ENCODE data around the gene CKAP4. TPM values are rescaled to one million over a fixed set of nuclear protein-coding genes. Genes with fewer than 3 reads are reported as not detected.

CKAP4 gene
- total RNA-seq, 1 experiment from 2014 or later = 177 TPM

DNA sequence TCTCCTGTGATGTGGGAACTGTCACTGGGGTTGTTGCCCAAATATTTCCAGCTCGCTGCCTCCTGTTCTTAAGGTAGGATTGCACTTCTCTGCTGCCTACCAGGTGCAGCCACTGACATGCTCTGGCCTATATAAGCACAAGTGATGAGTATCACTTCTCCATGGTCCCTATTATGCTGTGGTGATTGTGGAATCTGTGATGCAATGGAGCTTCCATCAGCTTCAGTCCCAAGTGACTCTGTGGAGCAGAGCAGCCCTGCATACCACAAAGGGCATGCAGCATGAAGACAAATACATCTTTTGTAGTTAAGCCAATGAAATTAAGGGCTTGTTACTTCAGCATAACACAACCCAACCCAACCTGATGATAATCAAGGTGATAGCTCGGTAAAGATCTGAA lies 43.5 kb downstream of the CKAP4 start:
- no peak for DNase-seq (ENCODE audit: low read depth)

DNA sequence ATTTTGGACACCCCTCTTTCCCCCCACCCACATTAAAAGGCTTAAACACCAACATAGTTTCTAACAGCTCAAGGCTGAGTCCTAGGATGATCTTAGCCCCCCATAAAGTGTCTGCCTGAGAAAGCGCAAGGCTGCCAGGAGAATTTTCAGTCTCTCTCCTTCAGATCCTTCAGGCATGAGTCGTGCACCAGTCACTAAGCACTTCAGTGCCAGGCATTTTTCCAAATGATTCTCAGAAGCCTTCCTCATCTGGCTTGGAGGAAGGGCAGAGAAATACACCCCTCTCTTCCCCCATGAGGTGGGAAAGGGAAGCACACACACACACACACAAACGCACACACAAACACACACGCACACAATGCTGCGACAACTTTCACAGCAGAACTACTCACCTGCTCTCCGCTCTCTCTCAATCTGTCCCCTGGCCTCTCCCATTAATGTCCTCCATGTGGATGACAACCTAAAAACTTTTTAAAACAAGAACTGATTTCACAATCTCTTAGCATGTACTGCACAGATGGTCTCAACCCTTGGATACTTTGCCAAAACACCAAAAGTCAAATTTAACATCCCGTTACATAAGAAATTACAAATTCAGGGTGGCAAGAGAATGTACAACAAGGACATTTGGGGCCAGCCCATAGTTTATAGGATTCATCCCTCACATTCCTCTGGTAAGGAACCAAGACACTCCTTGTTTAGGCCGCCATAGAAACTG lies 49.8 kb downstream of the CKAP4 start:
- no peak for DNase-seq (ENCODE audit: low read depth)

DNA sequence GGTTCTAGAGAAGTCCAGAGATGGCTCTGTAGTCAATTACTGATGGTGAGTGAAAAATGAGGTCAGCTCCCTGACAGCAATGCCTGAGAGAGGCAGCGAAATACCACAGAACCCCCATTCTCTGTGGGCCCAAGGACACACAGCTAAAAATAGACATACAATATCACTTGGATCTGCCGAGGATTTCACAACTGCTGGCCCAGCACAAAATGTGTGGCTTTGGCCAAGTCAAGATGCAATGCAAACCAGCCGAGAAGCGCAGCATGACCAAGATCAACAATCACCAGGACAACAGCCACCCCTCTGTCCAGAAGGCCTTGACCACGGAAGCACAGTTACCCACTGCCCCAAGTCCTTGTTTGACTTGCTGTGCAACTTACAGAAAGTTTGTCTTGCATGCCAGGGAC lies 52.2 kb downstream of the CKAP4 start:
- DNase-seq (ENCODE audit: low read depth) = peak; percentile 45

DNA sequence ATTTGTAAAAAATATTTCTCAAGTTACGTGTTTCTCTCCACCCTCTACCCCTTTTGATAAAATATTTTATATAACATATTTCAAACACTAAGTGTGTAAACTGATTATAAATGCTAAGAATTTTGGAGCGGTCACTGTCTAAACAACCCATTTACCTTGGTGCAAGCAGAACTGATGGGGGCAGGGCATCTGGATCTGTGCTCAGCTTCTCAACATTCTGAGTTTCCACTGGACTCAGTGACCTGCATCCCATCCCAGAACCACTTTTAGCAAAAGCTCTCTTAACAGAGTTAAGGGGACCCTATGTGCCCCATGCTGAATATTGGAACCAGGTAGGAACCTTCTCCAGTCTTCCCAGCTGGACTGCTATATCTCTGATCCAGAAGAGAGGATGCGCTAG lies 53.5 kb downstream of the CKAP4 start:
- no peak for DNase-seq (ENCODE audit: low read depth)

DNA sequence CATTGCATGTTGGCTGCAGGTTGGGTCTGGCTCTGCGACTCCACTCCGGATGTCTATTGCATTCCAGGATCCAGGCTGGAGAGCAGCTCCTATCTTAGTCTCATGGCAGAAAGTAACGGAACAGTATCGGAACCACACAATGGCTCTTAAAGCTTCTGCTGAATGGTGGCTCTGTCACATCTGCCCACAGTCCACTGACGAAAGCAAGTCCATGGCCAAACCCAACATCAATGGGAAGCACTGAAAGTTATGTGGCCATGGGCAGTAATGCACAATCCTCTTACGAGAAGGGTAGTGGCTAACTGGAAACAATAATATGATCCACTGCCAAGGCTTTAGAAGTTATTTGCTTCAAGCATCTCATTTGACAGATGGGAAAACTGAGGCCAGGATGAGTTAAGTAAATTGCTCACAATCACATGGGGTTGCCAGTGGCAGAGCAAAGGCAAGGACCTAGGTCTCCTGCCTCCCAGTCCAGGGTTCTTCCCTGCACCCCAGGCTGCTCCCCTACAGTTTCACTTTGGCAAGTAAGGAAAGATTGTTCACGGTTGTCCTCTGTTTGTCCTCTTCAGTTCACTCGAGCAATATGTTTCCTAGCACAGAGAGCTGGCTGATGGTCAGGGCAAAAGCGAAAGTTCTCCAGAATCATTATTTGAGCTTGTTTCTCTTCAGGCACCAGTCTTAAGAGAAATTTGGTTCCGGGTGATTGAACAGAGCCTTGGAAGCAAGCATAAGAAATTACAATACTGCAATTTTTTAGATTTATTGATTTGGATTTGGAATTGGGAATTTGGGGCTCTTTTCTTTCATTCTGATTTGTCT lies 54.2 kb downstream of the CKAP4 start:
- no peak for DNase-seq (ENCODE audit: low read depth)

DNA sequence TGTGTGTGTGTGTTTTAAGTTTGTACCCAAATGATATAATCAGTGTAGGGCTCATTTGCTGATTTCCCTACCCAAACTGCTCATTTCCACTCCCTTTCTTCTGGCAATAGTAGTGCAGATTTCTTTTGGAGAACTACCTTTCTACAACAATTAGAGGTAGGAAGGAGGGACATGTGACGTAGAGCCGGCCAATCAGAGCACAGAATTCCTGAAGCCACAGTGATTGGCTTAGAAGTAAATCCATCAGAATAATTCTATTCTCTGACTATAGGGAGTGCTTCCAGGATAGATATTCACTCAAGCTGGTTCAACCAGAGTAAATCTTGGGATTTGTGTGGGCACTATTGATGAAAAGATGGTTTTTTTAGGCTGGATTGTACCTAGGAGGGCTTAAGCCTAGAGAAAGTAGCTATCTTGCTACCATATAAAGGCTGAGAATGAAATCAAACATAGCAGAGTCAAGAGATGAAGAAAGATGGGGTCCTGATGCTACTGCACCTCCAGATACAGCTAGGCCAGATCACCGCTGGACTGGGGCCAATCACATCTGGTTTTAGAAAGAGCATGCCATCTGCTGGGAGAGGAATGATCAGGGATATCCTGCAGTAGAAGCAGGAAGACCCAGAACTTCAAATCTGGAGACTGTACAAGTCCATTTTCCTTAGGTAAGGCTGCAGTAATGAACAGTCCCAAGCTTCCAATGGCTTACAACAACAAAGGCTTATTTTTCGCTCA lies 55.0 kb downstream of the CKAP4 start:
- no peak for DNase-seq (ENCODE audit: low read depth)

DNA sequence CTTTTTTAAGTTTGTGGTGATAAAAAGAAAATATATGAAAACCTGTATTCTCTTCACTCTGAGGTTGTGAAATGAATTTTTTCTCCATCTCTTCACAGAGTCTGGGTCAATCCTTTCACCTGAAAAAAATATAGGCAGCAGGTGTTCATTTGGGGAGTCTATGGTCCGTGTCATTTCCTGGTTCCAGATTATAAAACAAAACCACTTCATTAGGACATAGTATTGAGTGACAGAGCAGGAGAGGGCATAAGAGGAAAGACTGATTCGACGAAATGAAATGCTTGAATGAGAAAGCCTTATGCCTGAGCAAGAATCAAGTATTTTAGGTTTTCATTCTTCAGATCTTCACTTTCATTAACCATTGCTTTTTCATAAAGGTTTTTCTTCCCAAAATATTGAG lies 57.2 kb downstream of the CKAP4 start:
- DNase-seq (ENCODE audit: low read depth) = no peak

DNA sequence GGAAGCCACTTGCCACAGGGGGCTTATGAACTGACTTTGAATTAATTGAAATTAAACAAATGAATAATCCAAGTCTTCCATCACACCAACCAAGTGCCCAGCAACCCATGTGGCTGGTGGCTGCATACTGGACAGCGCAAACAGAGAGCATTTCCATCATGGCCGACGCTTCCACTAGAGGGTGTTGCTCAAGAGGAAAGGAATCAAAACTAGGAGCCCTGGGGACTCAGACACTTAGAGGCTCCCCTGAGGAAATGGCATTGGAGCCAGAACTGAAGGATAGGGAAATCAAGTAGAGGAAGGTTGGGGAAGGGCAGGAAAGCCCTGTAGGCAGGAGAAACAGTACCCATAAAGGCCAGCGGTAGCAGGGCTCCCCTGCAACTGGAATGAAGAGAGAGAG lies 58.5 kb downstream of the CKAP4 start:
- no peak for DNase-seq (ENCODE audit: low read depth)

DNA sequence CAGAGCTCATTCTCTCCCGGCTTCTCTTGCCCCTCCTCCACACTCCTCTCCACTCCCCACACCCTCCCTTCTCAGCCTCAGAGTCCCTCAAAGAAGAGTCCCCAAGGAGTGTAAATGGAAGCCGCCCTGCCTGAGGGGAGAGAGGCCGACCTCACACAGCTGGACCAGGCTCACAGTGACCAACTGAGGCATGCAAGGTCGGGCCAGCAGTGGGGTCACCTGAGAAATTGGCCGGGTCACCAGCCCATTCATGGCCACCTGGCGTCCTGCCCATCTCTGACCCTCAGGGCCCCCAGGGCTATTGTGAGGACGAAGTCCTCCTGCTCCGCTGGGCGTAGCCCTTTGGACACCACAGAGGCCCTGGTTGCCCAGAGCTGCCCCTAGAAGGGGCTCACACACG lies 59.6 kb downstream of the CKAP4 start:
- DNase-seq (ENCODE audit: low read depth) = no peak

Other genes starting within 250 kb of the CKAP4 start
- 2.4 and 6.0 TPM in 2 replicates for gene NUAK1, start 109.1 kb downstream of the CKAP4 start, total RNA-seq (2014; rRNA removed)
- gene TCP11L2, start 54.7 kb upstream of the CKAP4 start, total RNA-seq (2014; rRNA removed) = 2.6 and 5.1 TPM in 2 replicates
- gene POLR3B, start 109.7 kb upstream of the CKAP4 start, total RNA-seq (2014; rRNA removed) = 10.6 and 13.3 TPM in 2 replicates